ENCODE measurements around the gene PTRHD1. TPM values are rescaled to one million over a fixed set of nuclear protein-coding genes. Genes with fewer than 3 reads are reported as not detected.
A peak's percentile ranks its signal among the peaks of the same experiment; 100 is the strongest.

PTRHD1 gene
- total RNA-seq, 8 experiments from 2014 or later = 21.4 to 44.8 (median 27.2) TPM

GRCh38 chr2:24834733-24835395 is 41.7 kb upstream of the PTRHD1 start:
- peak in 2 of 8 experiments; percentile 7 to 16 for ATAC-seq (replicated peaks in 6 of 8)
- 81 to 100% (median 92%) methylated on average over 1 to 15 of the region's 20 CpGs; no CpG with 5 or more reads in 5 of the 10 experiments for WGBS, 10 experiments
- Histone ChIP-seq H3K4me1 (replicated peaks in 1 of 2) (peaks cover 0 to 4% of the 10 kb centered on the region in 2 donors), H3K4me3 (no peak overlapping the region), H3K27ac (no peak overlapping the region)
- in situ Hi-C loops (cut with MboI; ENCODE audit: low pct_unique_long_range_greater_than_20kb in 2 of 9, low sequenced_read_pairs in 9 of 9, unreplicated experiment in 9 of 9) = loop anchor here in 2 of 9 experiments (25.0 kb wide), 1 partner anchor 423 kb away; no protein-coding TSS in a partner anchor

GRCh38 chr2:24833821-24834732 is 40.9 kb upstream of the PTRHD1 start:
- WGBS, 10 experiments = 80 to 100% (median 100%) methylated on average over 1 to 4 of the region's 32 CpGs; no CpG with 5 or more reads in 6 of the 10 experiments
- in situ Hi-C loops (cut with MboI; ENCODE audit: low pct_unique_long_range_greater_than_20kb in 2 of 9, low sequenced_read_pairs in 9 of 9, unreplicated experiment in 9 of 9) = loop anchor here in 2 of 9 experiments (25.0 kb wide), 1 partner anchor 422 kb away; no protein-coding TSS in a partner anchor
- peak in 2 of 8 experiments; percentile 20 to 30 for ATAC-seq (replicated peaks in 6 of 8)
- no peak overlapping the region for H3K4me3 ChIP-seq
- peaks cover 0 to 4% of the 10 kb centered on the region in 2 donors for H3K4me1 ChIP-seq (replicated peaks in 1 of 2)
- no peak overlapping the region for H3K27ac ChIP-seq

GRCh38 chr2:24832931-24833701 is 39.9 kb upstream of the PTRHD1 start:
- Histone ChIP-seq H3K4me3 (no peak overlapping the region), H3K4me1 (replicated peaks in 1 of 2) (peaks cover 0 to 4% of the 10 kb centered on the region in 2 donors), H3K27ac (no peak overlapping the region)
- in situ Hi-C loops (cut with MboI; ENCODE audit: low pct_unique_long_range_greater_than_20kb in 2 of 9, low sequenced_read_pairs in 9 of 9, unreplicated experiment in 9 of 9) = loop anchor here in 2 of 9 experiments (25.0 kb wide), 1 partner anchor 421 kb away; no protein-coding TSS in a partner anchor
- 59 to 100% (median 83%) methylated on average over 1 to 16 of the region's 22 CpGs; no CpG with 5 or more reads in 3 of the 10 experiments for WGBS, 10 experiments
- ATAC-seq (replicated peaks in 6 of 8) = peak in 6 of 8 experiments; percentile 35 to 78 (median 52)

GRCh38 chr2:24832521-24832920 is 39.3 kb upstream of the PTRHD1 start:
- 65 to 100% (median 80%) methylated on average over 2 to 8 of the region's 9 CpGs; no CpG with 5 or more reads in 2 of the 10 experiments for WGBS, 10 experiments
- no peak overlapping the region for H3K27ac ChIP-seq
- no peak overlapping the region for H3K4me3 ChIP-seq
- no peak for ATAC-seq (replicated peaks in 6 of 8)
- H3K4me1 ChIP-seq (replicated peaks in 1 of 2) = peaks cover 0 to 4% of the 10 kb centered on the region in 2 donors
- in situ Hi-C loops (cut with MboI; ENCODE audit: low pct_unique_long_range_greater_than_20kb in 2 of 9, low sequenced_read_pairs in 9 of 9, unreplicated experiment in 9 of 9) = loop anchor here in 2 of 9 experiments (25.0 kb wide), 1 partner anchor 420 kb away; no protein-coding TSS in a partner anchor

- H3K27ac ChIP-seq = no peak overlapping the region
- in situ Hi-C loops (cut with MboI; ENCODE audit: low pct_unique_long_range_greater_than_20kb in 2 of 9, low sequenced_read_pairs in 9 of 9, unreplicated experiment in 9 of 9) = loop anchor here in 2 of 9 experiments (25.0 kb wide), 1 partner anchor 420 kb away; no protein-coding TSS in a partner anchor
- ATAC-seq (replicated peaks in 6 of 8) = peak in 5 of 8 experiments; percentile 40 to 72 (median 50)
- 50 to 63% (median 61%) methylated on average over 1 to 5 of the region's 14 CpGs; no CpG with 5 or more reads in 6 of the 10 experiments for WGBS, 10 experiments
- H3K4me1 ChIP-seq (replicated peaks in 1 of 2) = peaks cover 0 to 4% of the 10 kb centered on the region in 2 donors
- no peak overlapping the region for H3K4me3 ChIP-seq
Observed at GRCh38 chr2:24832073-24832461, 38.9 kb upstream of the PTRHD1 start.

- no peak overlapping the region for H3K27ac ChIP-seq
- no peak for ATAC-seq (replicated peaks in 6 of 8)
- H3K4me1 ChIP-seq (replicated peaks in 1 of 2) = peaks cover 0 to 4% of the 10 kb centered on the region in 2 donors
- in situ Hi-C loops (cut with MboI; ENCODE audit: low pct_unique_long_range_greater_than_20kb in 2 of 9, low sequenced_read_pairs in 9 of 9, unreplicated experiment in 9 of 9) = loop anchor here in 2 of 9 experiments (25.0 kb wide), 1 partner anchor 419 kb away; no protein-coding TSS in a partner anchor
- H3K4me3 ChIP-seq = no peak overlapping the region
- whole genome bisulfite sequencing, 10 experiments = 71 to 92% (median 79%) methylated on average over 1 to 7 of the region's 18 CpGs; no CpG with 5 or more reads in 5 of the 10 experiments
Observed at GRCh38 chr2:24831221-24832072, 38.3 kb upstream of the PTRHD1 start.

- ATAC-seq (replicated peaks in 6 of 8) = no peak
- in situ Hi-C loops (cut with MboI; ENCODE audit: low pct_unique_long_range_greater_than_20kb in 2 of 9, low sequenced_read_pairs in 9 of 9, unreplicated experiment in 9 of 9) = loop anchor here in 2 of 9 experiments (25.0 kb wide), 1 partner anchor 418 kb away; no protein-coding TSS in a partner anchor
- Histone ChIP-seq H3K4me1 (replicated peaks in 1 of 2) (peaks cover 0 to 4% of the 10 kb centered on the region in 2 donors), H3K27ac (no peak overlapping the region), H3K4me3 (no peak overlapping the region)
- 100% methylated on average over 1 to 2 of the region's 12 CpGs; no CpG with 5 or more reads in 7 of the 10 experiments for WGBS, 10 experiments
Observed at GRCh38 chr2:24830786-24831185, 37.6 kb upstream of the PTRHD1 start.

- ATAC-seq (replicated peaks in 6 of 8) = no peak
- 93 to 100% methylated on average over 1 to 2 of the region's 5 CpGs; no CpG with 5 or more reads in 8 of the 10 experiments for WGBS, 10 experiments
- Histone ChIP-seq H3K27ac (no peak overlapping the region), H3K4me1 (replicated peaks in 1 of 2) (peaks cover 0 to 4% of the 10 kb centered on the region in 2 donors), H3K4me3 (no peak overlapping the region)
- in situ Hi-C loops (cut with MboI; ENCODE audit: low pct_unique_long_range_greater_than_20kb in 2 of 9, low sequenced_read_pairs in 9 of 9, unreplicated experiment in 9 of 9) = loop anchor here in 2 of 9 experiments (25.0 kb wide), 1 partner anchor 418 kb away; no protein-coding TSS in a partner anchor
Observed at GRCh38 chr2:24830351-24830750, 37.2 kb upstream of the PTRHD1 start.

- ATAC-seq (replicated peaks in 6 of 8) = no peak
- in situ Hi-C loops (cut with MboI; ENCODE audit: low pct_unique_long_range_greater_than_20kb in 2 of 9, low sequenced_read_pairs in 9 of 9, unreplicated experiment in 9 of 9) = loop anchor here in 3 of 9 experiments (10.0 to 25.0 kb wide), 2 partner anchors 414 to 416 kb away; no protein-coding TSS in a partner anchor
- no peak overlapping the region for H3K4me3 ChIP-seq
- no peak overlapping the region for H3K27ac ChIP-seq
- peaks cover 0 to 4% of the 10 kb centered on the region in 2 donors for H3K4me1 ChIP-seq (replicated peaks in 1 of 2)
- WGBS, 10 experiments = 50 to 100% (median 77%) methylated on average over 1 to 10 of the region's 17 CpGs; no CpG with 5 or more reads in 1 of the 10 experiments
Observed at GRCh38 chr2:24828238-24828996, 35.2 kb upstream of the PTRHD1 start.

GRCh38 chr2:24827321-24828237 is 34.4 kb upstream of the PTRHD1 start:
- H3K27ac ChIP-seq = no peak overlapping the region
- WGBS, 10 experiments = 23 to 85% (median 35%) methylated on average over 2 to 14 of the region's 30 CpGs; no CpG with 5 or more reads in 3 of the 10 experiments
- ATAC-seq (replicated peaks in 6 of 8) = peak; percentile 92 to 98 (median 98)
- in situ Hi-C loops (cut with MboI; ENCODE audit: low pct_unique_long_range_greater_than_20kb in 2 of 9, low sequenced_read_pairs in 9 of 9, unreplicated experiment in 9 of 9) = loop anchor here in 3 of 9 experiments (10.0 to 25.0 kb wide), 2 partner anchors 413 to 415 kb away; no protein-coding TSS in a partner anchor
- H3K4me3 ChIP-seq = no peak overlapping the region
- H3K4me1 ChIP-seq (replicated peaks in 1 of 2) = peaks cover 0 to 5% of the 10 kb centered on the region in 2 donors
